Esophagus squamous epithelium (tissue), 4 donors: ENCODE data around the gene DUSP6.

ENCODE experiments used
- POLR2A ChIP-seq, 4 donors: fragments of 450-650 bp; IDR thresholded peaks; one replicate each; pipeline ENCODE4 v1.6.1; 2017; ENCODE audit warnings: antibody characterized with exemption in 4 of 4, mild to moderate bottlenecking in 4 of 4, moderate library complexity in 3 of 4
- TF ChIP-seq, protein P1 (sequence below), 6 experiments: fragments of 450-650 bp in 4 of 6; fragments of 200-600 bp in 2 of 6; sonication (generic) in 2 of 6; IDR thresholded peaks; one replicate each; pipeline ENCODE4 v1.5.1; 2016 to 2019; ENCODE audit warnings: antibody characterized with exemption in 6 of 6, mild to moderate bottlenecking in 4 of 6, moderate library complexity in 4 of 6

DNA sequence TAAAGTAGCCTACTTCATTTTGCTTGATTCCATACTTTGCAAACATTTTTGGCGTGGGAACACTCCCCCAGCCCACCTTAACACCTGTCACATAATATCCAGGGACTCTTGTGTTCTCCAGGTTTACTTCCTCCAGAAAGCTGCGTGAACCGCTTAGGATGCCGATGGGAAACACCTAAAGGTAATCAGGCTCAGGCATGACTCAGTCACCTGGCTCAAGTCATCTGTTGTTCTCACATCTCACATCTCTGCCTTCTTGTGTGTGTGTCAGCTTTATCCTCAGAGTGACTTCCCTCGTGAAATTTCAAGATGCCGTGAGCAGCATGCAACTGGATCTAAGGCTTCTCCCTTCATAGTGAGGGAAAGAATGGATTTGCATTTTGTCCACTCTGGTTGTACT, 48.1 kb upstream of the DUSP6 start:
- TF ChIP-seq, protein P1, sequence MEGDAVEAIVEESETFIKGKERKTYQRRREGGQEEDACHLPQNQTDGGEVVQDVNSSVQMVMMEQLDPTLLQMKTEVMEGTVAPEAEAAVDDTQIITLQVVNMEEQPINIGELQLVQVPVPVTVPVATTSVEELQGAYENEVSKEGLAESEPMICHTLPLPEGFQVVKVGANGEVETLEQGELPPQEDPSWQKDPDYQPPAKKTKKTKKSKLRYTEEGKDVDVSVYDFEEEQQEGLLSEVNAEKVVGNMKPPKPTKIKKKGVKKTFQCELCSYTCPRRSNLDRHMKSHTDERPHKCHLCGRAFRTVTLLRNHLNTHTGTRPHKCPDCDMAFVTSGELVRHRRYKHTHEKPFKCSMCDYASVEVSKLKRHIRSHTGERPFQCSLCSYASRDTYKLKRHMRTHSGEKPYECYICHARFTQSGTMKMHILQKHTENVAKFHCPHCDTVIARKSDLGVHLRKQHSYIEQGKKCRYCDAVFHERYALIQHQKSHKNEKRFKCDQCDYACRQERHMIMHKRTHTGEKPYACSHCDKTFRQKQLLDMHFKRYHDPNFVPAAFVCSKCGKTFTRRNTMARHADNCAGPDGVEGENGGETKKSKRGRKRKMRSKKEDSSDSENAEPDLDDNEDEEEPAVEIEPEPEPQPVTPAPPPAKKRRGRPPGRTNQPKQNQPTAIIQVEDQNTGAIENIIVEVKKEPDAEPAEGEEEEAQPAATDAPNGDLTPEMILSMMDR (IDR thresholded peaks at IDR 0.05), result no peak
- TF ChIP-seq POLR2A (IDR thresholded peaks at IDR 0.05), result no peak
